B cell (primary cell): ENCODE measurements around the gene GMIP. TPM values are rescaled to one million over a fixed set of nuclear protein-coding genes. Genes with fewer than 3 reads are reported as not detected.

ENCODE experiments used
- ATAC-seq: fragments of 200-7000 bp; cut with Tn5 transposase; one replicate; pipeline ENCODE4 v1.10.0; 2021; ENCODE audit warnings: low read depth, mild to moderate bottlenecking, moderate number of reproducible peaks, moderate library complexity
- CTCF ChIA-PET: fragments of 350-600 bp; sonication (Branson Sonifier 250); formaldehyde crosslinking; loops from one replicate; lab custom pipeline; 2021; ENCODE audit warnings: antibody characterized with exemption, inconsistent platforms; lab: Charles Lee
- POLR2A ChIA-PET: fragments of 350-600 bp; sonication (Branson Sonifier 250); formaldehyde crosslinking; loops from one replicate; lab custom pipeline; 2021; ENCODE audit warnings: antibody characterized with exemption; lab: Charles Lee
- DNase-seq: peaks from one replicate; pipeline ENCODE4 v3.0.0; 2013
- H2AFZ ChIP-seq: 2 replicates; pipeline ENCODE4 v1.6.1; 2012; ENCODE audit warnings: mild to moderate bottlenecking, low read depth, low read length; ENCODE audit not compliant: insufficient read depth, poor library complexity, severe bottlenecking
- H3K27ac ChIP-seq, 2 donors: 1 replicate in 1 of 2; 2 replicates in 1 of 2; pipeline ENCODE4 v1.5.1; 2012 to 2013; ENCODE audit warnings: low read length in 2 of 2, mild to moderate bottlenecking in 2 of 2, moderate library complexity in 1 of 2
- H3K27me3 ChIP-seq, 4 experiments: fragments of 200-600 bp in 1 of 4; sonication (generic) in 1 of 4; replicated peaks in 1 of 4; 1 replicate in 2 of 4; 2 replicates in 2 of 4; pipeline versions ENCODE4 v1.6.1 to v1.7.0; 2013 to 2016; ENCODE audit warnings: low read length in 3 of 4, mild to moderate bottlenecking in 2 of 4, mixed read lengths in 1 of 4, moderate library complexity in 1 of 4; ENCODE audit not compliant: insufficient read depth in 4 of 4, control insufficient read depth in 3 of 4; ENCODE audit errors: control extremely low read depth in 1 of 4
- H3K36me3 ChIP-seq, 2 experiments: replicated peaks in 1 of 2; 1 replicate in 1 of 2; 2 replicates in 1 of 2; pipeline versions ENCODE4 v1.6.1 to v1.7.1; 2013; ENCODE audit warnings: low read length in 1 of 2; ENCODE audit not compliant: insufficient read depth in 2 of 2, control insufficient read depth in 1 of 2; ENCODE audit errors: control extremely low read depth in 1 of 2, extremely low read depth in 1 of 2
- H3K4me1 ChIP-seq, 2 donors: fragments of 200-600 bp in 1 of 2; sonication (generic) in 1 of 2; 1 replicate in 1 of 2; 2 replicates in 1 of 2; pipeline versions ENCODE4 v1.5.1 to v1.6.1; 2013 to 2017; ENCODE audit warnings: low read length in 2 of 2; ENCODE audit not compliant: control insufficient read depth in 2 of 2, insufficient read depth in 2 of 2
- H3K4me2 ChIP-seq: replicated peaks from 2 replicates; pipeline ENCODE3; 2012; ENCODE audit warnings: mild to moderate bottlenecking, low read depth, low read length; ENCODE audit not compliant: poor library complexity, severe bottlenecking
- H3K4me3 ChIP-seq, 5 experiments: fragments of 200-600 bp in 1 of 5; sonication (generic) in 1 of 5; 1 replicate in 3 of 5; 2 replicates in 2 of 5; pipeline versions ENCODE4 v1.5.1 to v1.7.0; 2011 to 2016; ENCODE audit warnings: low read length in 4 of 5, mild to moderate bottlenecking in 4 of 5, low read depth in 2 of 5, control low read depth in 1 of 5, moderate library complexity in 1 of 5; ENCODE audit not compliant: insufficient read depth in 1 of 5; ENCODE audit errors: control extremely low read depth in 1 of 5, extremely low read depth in 1 of 5
- H3K79me2 ChIP-seq: fragments of 200-600 bp; sonication (generic); one replicate; pipeline ENCODE4 v1.6.0; 2016; ENCODE audit warnings: low read length; ENCODE audit not compliant: control insufficient read depth, insufficient read depth
- H3K9ac ChIP-seq: fragments of 200-600 bp; sonication (generic); 2 replicates; pipeline ENCODE4 v1.6.1; 2017; ENCODE audit warnings: mild to moderate bottlenecking, low read length, moderate library complexity
- H3K9me3 ChIP-seq, 3 donors: one replicate each; pipeline versions ENCODE4 v1.6.1 to v1.7.1; 2013; ENCODE audit warnings: low read length in 2 of 3; ENCODE audit not compliant: control insufficient read depth in 2 of 3, insufficient read depth in 1 of 3; ENCODE audit errors: control extremely low read depth in 1 of 3
- H4K20me1 ChIP-seq: 2 replicates; pipeline ENCODE4 v1.6.0; 2012; ENCODE audit warnings: mild to moderate bottlenecking, low read length; ENCODE audit not compliant: insufficient read depth, control insufficient read depth, poor library complexity, severe bottlenecking
- H3K27ac Mint-ChIP-seq: one replicate; pipeline ENCODE4 v1.8.0; 2021; ENCODE audit warnings: mixed read lengths
- H3K27me3 Mint-ChIP-seq: one replicate; pipeline ENCODE4 v1.8.0; 2021; ENCODE audit warnings: mixed read lengths
- H3K4me1 Mint-ChIP-seq: one replicate; pipeline ENCODE4 v1.8.0; 2021; ENCODE audit warnings: mixed read lengths
- H3K4me3 Mint-ChIP-seq: one replicate; pipeline ENCODE4 v1.8.0; 2021; ENCODE audit warnings: mixed read lengths
- H3K9me3 Mint-ChIP-seq: one replicate; pipeline ENCODE4 v1.8.0; 2022; ENCODE audit warnings: mixed read lengths; ENCODE audit not compliant: insufficient read depth
- CTCF ChIP-seq: fragments of 200-600 bp; IDR thresholded peaks from one replicate; pipeline ENCODE4 v1.8.0; 2022; ENCODE audit warnings: antibody characterized with exemption, mild to moderate bottlenecking
- EZH2 ChIP-seq: IDR thresholded peaks from 2 replicates; pipeline ENCODE4 v1.6.1; 2012; ENCODE audit warnings: borderline replicate concordance, low read depth, mild to moderate bottlenecking, moderate library complexity, low read length; ENCODE audit not compliant: insufficient read depth, poor library complexity, severe bottlenecking
- WGBS: methylation state at CpG from one replicate; pipeline ENCODE4 v1.1.5; 2013; ENCODE audit warnings: missing lambda C conversion rate; ENCODE audit not compliant: insufficient coverage; 5-methylcytosine and 5-hydroxymethylcytosine counted together
- intact Hi-C: fragments of 100-400 bp; cut with micrococcal nuclease; formaldehyde crosslinking; loops from one replicate; pipeline ENCODE4 v1.10.0; 2022
- polyA plus RNA-seq: library from polyadenylated mRNA; depleted of rRNA; stranded (reverse); fragments of >200 nt; gene quantifications from 2 replicates; pipeline ENCODE4 v1.2.3, GENCODE V29; 2012
- total RNA-seq, 2 donors: library from RNA; stranded (reverse); fragments of 120-200 nt in 1 of 2; gene quantifications; 1 replicate in 1 of 2; 2 replicates in 1 of 2; pipeline versions ENCODE4 v1.2.3 to v1.2.4, GENCODE V29; 2013 to 2022

The GMIP gene
- total and polyA plus RNA-seq, 2 donors (not counting 1 experiment from before 2014, with no cell fraction given): 57.0 to 112 TPM

GRCh38 chr19:19633711-19634515 is 9.5 kb downstream of the GMIP start:
- intact Hi-C loops: no loop called here
- no peaks in the 10 kb centered on the region for H3K27me3 Mint-ChIP-seq
- DNase-seq (no peak), ATAC-seq (no peak)
- no peaks in the 10 kb centered on the region for H3K9me3 Mint-ChIP-seq
- Histone ChIP-seq H3K27me3 (no peaks in the 10 kb centered on the region), H3K4me3 (no peak overlapping the region), H3K4me2 (no peak overlapping the region), H3K9me3 (peaks cover 0 to 5% (median 0%) of the 10 kb centered on the region in 3 donors), H3K79me2 (peaks cover 19% of the 10 kb centered on the region), H2AFZ (no peak overlapping the region), H3K4me1 (peaks cover 0 to 6% of the 10 kb centered on the region in 2 donors), H3K27ac (no peak overlapping the region), H4K20me1 (peaks cover 38% of the 10 kb centered on the region), H3K36me3 (peaks cover 0 to 72% of the 10 kb centered on the region in 2 experiments), H3K9ac (no peak overlapping the region)
- peaks cover 3% of the 10 kb centered on the region for H3K4me1 Mint-ChIP-seq
- peak overlapping the region; percentile 20 for H3K27ac Mint-ChIP-seq
- TF ChIP-seq EZH2 (no peak), CTCF (no peak)
- ChIA-PET CTCF (interaction anchor here (1.3 kb wide), 1 partner anchor 102 kb away, joined by 3 read pairs; no protein-coding TSS in a partner anchor), POLR2A (interaction anchor here (0.6 kb wide), 3 partner anchors 26 to 785 kb away, joined by 4 to 10 read pairs (median 5); no protein-coding TSS in a partner anchor)
- 96% methylated on average over 19 of the region's 22 CpGs for WGBS
- H3K4me3 Mint-ChIP-seq: no peak overlapping the region

- H3K79me2 ChIP-seq: peaks cover 11% of the 10 kb centered on the region
- H4K20me1 ChIP-seq: peaks cover 29% of the 10 kb centered on the region
- WGBS: 93% methylated on average over 5 of the region's 5 CpGs
- ATAC-seq (no peak), DNase-seq (no peak)
- no peak overlapping the region for H3K9ac ChIP-seq
- peaks cover 0 to 12% of the 10 kb centered on the region in 2 donors for H3K4me1 ChIP-seq
- H3K9me3 ChIP-seq: peaks cover 0 to 4% (median 0%) of the 10 kb centered on the region in 3 donors
- H3K4me1 Mint-ChIP-seq: peaks cover 6% of the 10 kb centered on the region
- CTCF ChIA-PET: no interaction called here
- H3K4me2 ChIP-seq: no peak overlapping the region
- no peak overlapping the region for H3K27ac ChIP-seq
- H3K4me3 Mint-ChIP-seq: no peak overlapping the region
- POLR2A ChIA-PET: no interaction called here
- no peaks in the 10 kb centered on the region for H3K9me3 Mint-ChIP-seq
- no peak overlapping the region for H2AFZ ChIP-seq
- intact Hi-C loops: no loop called here
- H3K36me3 ChIP-seq: peaks cover 0 to 63% of the 10 kb centered on the region in 2 experiments
- no peak for TF ChIP-seq CTCF
- TF ChIP-seq EZH2: no peak
- H3K27me3 Mint-ChIP-seq: no peaks in the 10 kb centered on the region
- H3K27ac Mint-ChIP-seq: no peak overlapping the region
- no peaks in the 10 kb centered on the region for H3K27me3 ChIP-seq
- no peak overlapping the region for H3K4me3 ChIP-seq
Observed at GRCh38 chr19:19632661-19633060, 10.8 kb downstream of the GMIP start.
